ENCODE measurements around the gene AFF2.

The AFF2 gene

GRCh38 chrX:148940411-148940996, 440.1 kb downstream of the AFF2 start:
- DNase-seq = no peak

GRCh38 chrX:148942754-148943153, 442.3 kb downstream of the AFF2 start:
- DNase-seq = no peak

DNA sequence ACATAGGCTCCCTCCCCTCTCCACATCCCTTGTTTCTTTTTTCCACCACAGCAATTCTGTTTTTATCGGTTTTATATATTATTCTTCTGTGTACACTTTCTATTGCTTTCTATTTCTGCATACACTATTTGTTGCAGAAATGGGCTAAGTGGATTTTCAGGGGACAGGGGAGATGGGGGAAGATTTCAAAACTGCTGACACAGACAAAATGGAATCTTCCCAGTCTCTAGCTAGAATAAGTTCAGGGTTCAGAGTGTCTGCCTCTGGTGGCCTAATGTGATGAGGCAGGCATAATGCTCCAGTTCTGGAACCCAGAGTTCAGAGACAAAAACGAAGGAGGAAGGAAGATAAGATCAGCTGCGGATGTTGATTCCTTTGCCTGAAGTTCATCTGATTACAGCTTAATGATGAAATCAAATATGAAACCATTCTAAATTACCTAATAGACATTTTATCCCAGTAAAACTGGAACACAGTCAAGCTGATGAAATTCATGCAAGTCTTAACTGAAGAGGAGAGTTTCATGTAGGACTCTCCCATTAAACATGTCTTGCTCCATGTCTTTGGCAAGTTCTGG, 447.1 kb downstream of the AFF2 start:
- DNase-seq = no peak

DNA sequence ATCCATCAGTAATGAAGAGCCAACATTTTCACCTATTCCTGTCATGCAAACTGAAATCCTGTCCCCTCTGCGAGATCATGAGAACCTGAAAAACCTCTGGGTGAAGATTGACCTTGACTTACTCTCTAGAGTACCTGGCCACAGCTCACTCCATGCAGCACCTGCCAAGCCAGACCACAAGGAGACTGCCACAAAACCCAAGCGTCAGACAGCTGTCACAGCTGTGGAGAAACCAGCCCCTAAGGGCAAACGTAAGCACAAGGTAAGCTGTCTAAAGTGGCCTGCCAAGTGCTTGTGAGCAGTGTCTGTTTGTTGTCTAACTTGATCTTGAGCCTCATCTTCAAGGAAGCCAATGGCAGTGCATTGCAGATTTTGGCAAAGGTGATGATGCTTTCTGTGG, 455.9 kb downstream of the AFF2 start:
- no peak for DNase-seq

- DNase-seq = no peak
Measured at GRCh38 chrX:148958901-148959300, 458.5 kb downstream of the AFF2 start.

DNA sequence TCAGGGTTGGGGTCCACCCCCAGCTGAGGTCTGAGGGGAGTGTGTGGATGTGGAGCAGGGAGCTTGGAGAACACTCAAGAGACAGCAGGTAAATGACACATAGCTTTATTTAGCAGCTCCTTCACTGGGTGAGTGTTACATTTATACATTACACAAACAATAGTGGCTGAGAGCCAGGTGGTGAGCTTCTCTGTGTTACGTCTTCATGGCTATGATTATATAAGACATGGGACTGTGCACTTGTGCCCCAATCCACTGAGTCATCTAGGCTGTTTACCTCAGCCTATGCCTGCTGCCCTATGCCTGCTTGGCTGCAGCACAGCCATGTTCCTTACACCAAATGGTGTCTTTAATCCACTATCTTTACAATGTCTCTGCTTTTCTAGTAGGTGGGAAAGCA, 459.6 kb downstream of the AFF2 start:
- no peak for DNase-seq

DNA sequence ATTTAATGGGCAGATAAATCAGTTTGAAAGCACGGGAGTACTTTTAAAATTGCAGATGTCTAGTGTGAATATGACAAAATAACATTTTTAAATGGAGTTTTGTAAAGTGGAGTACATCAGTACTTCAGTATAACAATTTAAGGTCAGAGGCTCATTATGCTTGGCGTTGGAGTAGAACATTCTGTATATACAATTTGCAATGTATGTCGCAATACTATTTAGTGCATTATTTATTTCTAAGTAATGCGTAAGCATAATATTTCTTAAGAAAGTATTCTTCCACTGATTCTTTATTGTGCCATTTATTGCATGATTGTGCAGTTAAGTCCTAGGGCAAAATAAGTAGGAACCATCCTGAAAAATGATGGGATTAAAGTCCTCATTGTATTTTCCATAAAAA, 461.6 kb downstream of the AFF2 start:
- DNase-seq = no peak

- DNase-seq = no peak
Measured at GRCh38 chrX:148976571-148977400, 476.4 kb downstream of the AFF2 start.

DNA sequence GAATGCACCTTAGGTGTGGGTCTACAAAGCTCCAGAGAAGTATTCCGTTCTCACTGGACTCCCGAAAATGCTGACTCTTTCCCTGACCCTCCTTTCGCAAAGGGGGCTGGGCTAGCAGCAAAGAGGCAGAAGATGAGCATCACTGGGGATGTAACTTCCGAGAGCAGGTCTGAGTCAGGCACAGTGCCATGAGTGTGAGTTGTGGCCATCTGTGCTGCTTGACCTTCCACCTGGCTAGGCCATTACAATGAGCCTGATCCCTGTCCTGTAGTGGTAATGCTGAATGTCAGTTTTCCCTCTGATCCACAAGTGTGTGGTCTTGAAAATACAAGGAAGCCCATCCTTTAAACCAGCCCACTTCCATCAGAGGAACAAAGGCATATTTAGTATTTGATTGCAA, 479.4 kb downstream of the AFF2 start:
- DNase-seq = no peak

DNA sequence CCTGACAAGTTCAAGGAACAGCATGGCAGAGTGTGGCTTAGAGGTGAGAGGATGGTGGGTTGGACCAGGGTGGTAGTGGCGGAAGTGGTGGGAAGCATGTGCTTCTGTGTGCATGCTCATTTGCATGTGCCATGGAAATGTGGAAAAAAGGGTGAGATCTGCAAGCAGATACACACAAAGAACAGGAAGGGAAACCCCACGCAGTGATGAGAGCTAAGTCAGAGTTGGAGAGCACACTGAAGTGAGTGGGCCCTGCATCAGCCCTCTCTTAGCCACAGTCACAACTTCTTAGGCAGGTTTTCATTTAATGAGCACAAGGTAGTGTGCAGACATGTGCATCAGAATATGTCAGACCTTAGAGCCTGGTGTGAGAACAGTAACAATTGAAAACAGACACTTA, 483.8 kb downstream of the AFF2 start:
- DNase-seq = no peak

DNA sequence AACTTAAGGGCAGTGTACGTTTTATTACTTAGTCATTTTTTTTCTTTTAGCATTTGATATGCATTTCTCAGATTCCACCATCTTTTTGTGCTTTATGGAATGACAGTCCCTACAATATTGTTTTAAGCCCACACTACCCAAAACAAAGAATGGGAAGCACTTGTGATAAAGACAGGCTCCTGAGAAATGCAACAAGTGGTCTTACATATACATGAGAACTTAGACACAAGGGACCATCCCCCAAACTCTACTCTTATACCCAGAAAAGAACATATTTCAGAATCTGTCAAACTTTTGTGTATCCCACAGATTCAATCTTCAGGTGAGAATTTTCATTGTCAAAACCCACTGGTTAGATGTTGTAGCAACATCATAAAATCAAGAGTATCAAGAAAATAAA, 491.1 kb downstream of the AFF2 start:
- no peak for DNase-seq

GRCh38 chrX:148995661-148996060, 495.2 kb downstream of the AFF2 start:
- DNase-seq = no peak

DNA sequence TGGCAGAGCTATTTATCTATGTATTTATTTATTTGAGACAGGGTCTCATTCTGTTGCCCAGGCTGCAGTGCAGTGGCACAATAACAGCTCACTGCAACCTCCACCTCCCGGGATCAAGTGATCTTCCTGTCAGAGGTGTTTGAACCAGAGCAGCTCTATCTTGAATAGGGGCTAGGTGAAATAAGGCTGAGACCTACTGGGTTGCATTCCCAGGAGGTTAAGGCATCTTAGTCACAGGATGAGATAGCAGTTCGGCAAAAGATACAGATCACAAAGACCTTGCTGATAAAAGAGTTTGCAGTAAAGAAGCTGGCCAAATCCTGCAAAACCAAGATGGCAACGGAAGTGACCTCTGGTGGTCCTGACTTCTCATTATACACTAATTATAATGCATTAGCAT, 501.9 kb downstream of the AFF2 start:
- DNase-seq = no peak

- no peak for DNase-seq
Measured at GRCh38 chrX:149003863-149004660, 503.6 kb downstream of the AFF2 start.

DNA sequence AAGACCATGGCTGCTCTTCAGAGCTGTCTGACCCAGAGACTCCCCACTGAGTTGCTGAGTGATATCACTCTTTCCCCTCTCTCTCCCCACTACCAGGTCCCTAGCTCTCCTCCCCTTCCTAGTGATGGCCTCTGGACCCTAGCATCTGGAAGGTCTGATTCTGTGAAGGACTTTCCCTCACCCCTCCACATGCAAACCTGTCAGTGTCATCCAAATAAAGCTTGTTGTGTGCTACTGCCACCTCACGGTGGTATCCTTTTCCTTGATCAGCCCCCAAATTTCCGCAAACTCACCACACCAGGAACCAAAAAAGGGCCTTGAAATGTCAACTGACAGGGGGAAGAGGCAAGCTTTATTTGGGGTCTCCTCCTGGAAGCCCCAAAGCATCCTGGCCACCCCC, 504.5 kb downstream of the AFF2 start:
- DNase-seq = no peak

DNA sequence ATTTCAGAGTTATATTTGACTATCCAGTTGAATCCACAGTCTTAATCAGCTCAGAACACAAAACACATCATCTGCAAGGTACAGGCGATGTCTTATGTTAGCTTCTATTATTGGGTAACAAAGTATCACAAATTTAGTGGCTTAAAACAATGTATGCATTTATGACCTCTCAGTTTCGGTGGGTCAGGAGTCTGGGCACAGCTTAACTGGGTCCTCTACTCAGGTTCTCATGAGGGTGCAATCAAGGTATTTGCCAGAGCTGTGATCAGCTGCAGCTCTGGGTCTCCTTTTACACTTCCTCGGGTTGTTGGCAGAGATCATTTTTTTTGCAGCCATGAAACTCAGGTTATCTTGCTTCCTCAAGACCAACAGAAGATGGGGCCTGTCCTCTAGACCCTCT, 505.8 kb downstream of the AFF2 start:
- no peak for DNase-seq

- no peak for DNase-seq
Measured at GRCh38 chrX:149007423-149007822, 507.0 kb downstream of the AFF2 start.

GRCh38 chrX:149010013-149010852, 509.8 kb downstream of the AFF2 start:
- DNase-seq = no peak

DNA sequence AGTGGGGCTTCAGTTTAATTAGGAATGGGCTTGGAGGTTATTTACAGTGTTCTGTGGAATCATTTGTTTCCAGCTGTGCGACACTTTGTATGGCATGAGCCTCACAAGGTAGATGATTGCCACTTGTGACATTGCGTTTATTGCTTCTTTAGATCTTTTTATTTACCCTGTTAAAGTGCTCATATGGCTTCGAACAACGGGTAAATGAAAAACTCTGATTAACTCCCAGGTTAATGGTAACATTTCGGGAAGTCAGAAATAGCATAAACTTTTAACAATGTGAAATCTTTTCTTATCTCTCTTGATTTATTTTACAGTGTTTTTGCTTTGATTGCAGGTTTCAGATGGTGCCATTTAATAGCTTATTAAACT, 510.4 kb downstream of the AFF2 start:
- no peak for DNase-seq

DNA sequence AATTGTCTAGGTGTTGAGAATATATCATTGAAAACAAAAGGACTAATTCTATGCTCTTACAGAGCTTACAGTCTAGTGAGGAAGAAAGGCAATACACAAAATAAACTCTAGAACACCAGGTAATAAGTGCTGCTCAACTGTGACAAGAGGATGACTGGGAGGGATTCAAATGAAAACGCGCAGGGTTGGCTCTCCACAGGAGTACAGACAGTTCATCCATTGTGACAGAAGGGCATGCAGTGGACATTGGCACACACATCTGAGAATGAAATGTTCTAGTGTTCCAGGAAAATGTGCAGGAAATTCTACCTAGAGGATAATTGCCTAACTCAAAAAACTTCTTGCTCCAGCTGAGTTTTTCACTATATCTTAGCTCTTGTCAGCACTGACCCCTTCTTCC, 512.7 kb downstream of the AFF2 start:
- DNase-seq = no peak

DNA sequence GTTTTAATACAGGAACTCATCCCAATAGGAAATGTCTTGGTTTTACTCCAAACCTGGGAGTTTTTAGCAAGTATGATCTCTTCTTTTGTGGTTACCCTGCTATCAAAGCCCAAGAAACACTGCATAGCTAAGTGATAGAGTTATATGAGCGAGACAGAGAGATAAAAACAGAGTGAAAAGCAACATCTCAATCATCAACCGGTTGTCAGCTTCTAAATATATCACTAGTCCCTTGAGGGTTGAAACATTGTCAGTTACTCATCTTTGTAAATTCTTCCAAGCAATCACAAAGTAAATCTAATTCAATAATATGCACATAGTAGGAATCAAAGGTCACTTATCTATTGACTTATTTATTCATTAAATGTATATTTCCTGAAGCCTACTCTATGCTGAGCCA, 520.7 kb downstream of the AFF2 start:
- DNase-seq = no peak

- DNase-seq = no peak
Measured at GRCh38 chrX:149022485-149022884, 522.1 kb downstream of the AFF2 start.

GRCh38 chrX:149032449-149032848, 532.0 kb downstream of the AFF2 start:
- DNase-seq = no peak
